ENCODE data around the gene DOK5.

Gene DOK5

DNA sequence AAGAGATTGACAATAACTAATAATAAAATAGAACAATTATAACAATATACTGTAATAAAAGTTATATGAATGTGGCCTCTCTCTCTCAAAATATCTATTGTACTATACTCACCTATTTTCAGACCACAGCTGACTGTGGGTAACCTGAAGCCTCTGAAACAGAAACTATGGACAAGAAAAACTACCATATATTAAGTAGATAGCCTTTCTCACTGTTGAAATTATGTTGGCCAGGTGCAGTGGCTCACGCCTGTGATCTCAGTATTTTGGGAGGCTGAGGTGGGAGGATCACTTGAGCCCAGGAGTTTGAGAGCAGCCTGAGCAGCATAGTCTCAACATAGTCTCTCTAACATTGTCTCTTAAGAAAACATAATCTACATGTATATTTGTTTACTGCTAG lies 89.9 kb downstream of the DOK5 start:
- no peak for FAIRE-seq

DNA sequence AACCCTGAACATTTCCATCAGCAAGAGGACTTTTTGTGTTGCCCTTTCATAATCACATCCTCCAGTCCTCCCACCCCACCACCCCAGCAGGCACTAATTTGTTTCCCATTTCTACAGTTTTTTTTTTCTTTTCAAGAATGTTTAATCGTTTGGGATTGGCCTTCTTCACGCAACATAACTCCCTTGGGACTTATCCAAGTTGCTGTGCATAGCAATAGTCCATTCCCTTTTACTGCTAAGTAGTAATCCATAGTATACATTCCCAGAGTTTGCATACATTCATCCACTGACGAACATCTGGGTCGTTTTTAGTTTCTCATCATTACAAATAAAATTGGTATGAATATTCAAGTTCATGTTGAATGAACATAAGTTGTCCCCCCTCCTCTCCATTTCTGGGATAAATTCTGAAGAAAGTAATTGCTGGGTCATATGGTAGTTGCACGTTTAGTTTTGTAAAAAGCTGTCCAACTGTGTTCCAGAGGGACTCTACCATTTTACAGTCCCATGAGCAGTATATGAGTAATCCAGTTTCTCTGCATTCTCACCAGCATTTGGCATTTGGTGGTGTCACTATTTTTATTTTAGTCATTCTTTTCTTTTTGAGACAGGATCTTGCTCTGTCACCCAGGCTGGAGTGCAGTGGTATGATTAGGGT lies 90.8 kb downstream of the DOK5 start:
- no peak for FAIRE-seq

GRCh38 chr20:54570561-54570960 lies 95.2 kb downstream of the DOK5 start:
- no peak for FAIRE-seq

DNA sequence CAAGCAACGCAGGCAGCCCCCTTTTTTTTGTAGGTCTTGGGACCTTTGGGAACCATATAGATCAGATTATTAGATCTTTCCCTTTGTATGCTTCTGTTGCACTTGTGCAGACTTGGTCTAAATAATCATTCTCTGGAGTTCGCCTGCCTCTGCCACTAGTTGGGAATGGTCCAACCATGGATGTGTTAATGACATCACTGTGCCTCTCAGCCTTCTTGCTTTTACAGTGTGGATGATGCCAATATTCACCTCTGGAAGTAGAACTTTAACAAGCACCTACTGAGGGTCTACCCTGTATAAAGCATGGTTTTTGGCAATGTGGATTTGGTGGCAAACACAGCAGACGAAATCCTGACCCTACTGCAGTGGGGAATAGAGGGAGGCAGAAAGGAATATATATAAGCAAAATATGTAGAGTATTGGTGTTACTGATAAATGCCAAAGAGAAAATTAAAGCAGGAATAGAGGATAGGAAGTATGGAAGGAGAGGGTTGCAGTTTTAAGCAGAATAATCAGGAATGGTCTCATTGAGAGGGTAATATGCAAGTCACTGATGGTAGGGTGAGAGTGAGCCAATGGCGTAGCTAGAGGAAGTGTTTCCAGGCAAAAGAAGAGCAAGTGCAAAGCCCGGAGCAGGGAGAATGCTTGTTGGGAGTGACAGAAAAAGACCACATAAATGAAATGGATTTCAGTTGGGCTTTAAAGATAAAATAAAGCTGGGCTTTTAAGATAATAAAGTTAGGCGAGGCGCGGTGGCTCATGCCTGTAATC lies 97.5 kb downstream of the DOK5 start:
- no peak for FAIRE-seq

GRCh38 chr20:54573838-54574237 lies 98.4 kb downstream of the DOK5 start:
- FAIRE-seq = no peak

GRCh38 chr20:54576518-54576917 lies 101.1 kb downstream of the DOK5 start:
- no peak for FAIRE-seq

- no peak for FAIRE-seq
Observed at GRCh38 chr20:54577637-54578036, 102.2 kb downstream of the DOK5 start.

DNA sequence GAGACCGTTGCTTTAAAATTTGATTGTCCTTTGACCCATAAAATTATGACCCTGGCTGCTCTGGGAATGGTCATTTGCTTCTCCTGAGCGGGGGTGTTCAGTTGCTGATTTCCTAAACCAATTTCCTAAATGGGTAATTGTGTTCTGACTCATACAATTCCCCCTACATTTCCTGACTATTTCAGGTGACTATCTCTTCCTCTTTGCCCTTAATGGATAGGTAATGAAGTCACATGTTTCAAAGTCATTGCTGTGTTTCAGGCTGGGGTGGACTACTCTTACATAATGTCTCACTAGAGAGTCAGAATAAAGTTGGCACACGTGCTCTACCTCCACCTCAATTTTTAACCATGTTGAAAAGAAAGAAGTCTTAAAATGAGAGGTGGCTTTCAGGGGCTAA lies 109.8 kb downstream of the DOK5 start:
- no peak for FAIRE-seq

DNA sequence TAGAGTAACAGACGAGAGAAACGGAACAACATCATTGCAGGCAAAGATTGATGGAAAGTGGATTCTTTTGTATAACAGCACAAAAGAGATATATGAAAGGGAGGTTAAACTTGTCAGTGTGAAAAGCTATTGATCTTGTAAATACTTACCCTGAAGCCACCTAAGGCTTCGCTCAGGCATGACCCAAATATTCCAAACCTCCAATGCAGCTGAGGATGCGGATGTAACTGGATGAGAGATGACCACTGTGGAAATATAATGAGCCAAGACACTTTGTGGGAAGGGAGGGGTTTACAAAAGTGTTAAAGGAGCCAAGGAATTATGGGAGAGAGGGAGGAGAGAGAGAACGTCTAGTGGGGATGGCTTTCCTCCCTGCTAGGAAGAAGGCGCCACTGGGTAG lies 112.0 kb downstream of the DOK5 start:
- FAIRE-seq = no peak

DNA sequence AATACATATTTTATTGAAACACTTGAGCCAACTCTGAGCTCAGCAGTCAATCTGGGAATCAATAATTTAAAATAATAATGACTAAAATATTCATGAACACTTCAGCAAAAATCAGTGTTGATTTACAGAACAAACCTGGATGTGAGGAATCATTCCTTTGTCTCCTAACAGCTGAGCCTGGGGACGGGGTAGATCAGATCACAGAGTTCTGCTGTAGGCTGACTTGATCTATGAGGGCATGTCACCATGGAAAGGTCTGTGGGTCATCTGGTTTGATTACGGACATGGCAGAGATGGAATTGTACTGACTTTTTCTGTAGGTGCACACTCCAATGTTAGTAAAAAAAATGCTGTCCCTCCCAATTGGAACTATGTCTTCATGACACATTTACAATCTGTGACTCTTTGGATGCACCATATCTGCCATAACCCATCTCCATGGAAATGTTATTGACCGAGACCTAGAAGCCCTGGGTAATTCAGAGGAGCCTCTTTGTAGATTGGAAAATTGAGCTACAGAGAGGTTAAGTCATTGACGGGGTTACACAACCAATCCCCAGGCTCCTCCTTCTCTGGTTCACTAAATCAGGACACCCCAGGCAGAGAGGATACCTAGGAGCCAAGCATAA lies 114.1 kb downstream of the DOK5 start:
- FAIRE-seq = no peak

GRCh38 chr20:54590856-54591255 lies 115.5 kb downstream of the DOK5 start:
- no peak for FAIRE-seq

- FAIRE-seq = no peak
Observed at GRCh38 chr20:54596651-54597050, 121.3 kb downstream of the DOK5 start.

GRCh38 chr20:54598352-54598751 lies 123.0 kb downstream of the DOK5 start:
- FAIRE-seq = no peak

GRCh38 chr20:54600634-54601033 lies 125.2 kb downstream of the DOK5 start:
- FAIRE-seq = no peak

- no peak for FAIRE-seq
Observed at GRCh38 chr20:54601831-54602515, 126.6 kb downstream of the DOK5 start.

DNA sequence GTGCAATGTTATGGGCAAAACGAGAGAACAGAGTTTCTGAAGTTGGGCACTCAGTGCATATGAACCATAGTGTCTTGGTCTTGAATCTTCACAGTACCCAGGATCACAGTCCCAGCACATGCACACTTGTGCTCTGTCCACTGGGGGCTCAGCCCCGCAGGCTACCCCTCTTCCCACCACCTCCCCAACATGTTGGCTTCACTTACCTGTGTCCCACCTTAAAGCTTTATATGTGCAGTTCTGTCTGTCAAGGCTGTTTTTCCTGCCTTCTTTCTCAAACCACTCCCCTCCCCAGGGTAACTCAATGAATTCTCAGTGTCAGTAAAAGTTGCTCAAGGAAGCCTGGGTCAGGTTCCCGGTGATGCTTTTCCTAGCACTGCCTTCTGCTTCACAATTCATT lies 129.9 kb downstream of the DOK5 start:
- no peak for FAIRE-seq

DNA sequence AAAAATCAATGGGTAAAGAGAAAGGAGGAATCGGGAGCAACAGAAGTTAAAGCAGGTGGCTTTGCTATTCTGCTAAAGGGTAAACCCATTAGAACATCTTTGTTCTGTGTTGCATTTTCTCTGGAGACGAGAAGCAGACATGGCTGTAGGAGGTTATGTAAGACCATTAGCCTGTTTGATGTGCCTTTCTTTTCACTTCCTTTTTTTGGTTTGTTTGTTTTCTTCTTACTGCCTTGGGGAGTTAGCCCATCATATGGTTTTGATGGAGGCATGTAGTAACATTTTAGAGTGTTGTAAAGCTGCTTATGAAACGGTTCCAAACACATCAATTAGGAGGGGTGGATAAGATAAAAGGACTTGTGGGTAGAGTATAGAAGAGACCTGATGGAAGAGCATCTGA lies 131.0 kb downstream of the DOK5 start:
- no peak for FAIRE-seq

DNA sequence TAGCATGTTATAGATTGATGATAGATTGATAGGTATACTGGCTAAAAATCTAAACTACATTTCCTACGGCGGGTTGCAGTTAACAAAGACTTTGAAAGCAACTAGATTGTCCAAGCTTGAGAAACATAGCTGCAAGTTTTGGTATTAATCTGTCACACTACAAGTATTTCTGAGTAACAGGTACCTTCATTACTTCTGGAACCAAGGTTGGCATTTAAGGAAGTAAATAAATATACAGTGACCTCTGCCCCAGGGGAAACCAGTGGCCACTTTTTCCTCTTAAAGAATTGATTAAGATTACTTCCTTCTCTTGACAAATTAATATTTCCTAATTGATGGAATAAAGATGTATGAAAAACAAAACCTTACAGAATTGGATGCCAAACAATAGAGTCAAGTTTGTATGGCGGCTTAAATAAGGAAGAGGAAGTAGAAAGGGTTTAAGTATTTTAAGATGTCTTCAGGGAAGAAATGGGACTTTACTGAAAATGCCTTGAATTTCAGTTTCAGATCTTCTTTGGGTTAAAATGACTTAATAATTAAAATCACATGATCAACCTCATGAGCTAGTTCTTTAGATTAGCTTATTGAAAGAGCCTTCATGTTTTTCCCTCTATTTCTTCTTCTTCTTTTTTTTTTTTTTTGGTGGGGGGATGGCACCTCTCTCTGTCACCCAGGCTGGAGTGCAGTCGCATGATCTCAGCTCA lies 132.8 kb downstream of the DOK5 start:
- no peak for FAIRE-seq

GRCh38 chr20:54608943-54609342 lies 133.6 kb downstream of the DOK5 start:
- FAIRE-seq = no peak

GRCh38 chr20:54611708-54612412 lies 136.5 kb downstream of the DOK5 start:
- FAIRE-seq = no peak

DNA sequence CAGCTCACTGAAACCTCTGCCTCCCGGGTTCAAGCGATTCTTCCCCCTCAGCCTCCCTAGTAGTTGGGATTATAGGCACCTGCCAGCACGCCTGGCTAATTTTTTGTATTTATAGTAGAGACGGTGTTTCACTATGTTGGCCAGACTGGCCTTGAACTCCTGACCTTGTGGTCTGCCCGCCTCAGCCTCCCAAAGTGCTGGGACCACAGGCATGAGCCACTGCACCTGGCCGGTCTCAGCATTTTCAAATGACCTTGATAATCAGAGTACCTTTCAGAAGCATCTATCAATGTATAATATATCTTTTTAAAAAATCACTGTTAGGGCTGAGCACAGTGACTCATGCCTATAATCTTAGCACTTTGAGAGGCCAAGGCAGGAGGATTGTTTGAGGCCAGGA lies 143.0 kb downstream of the DOK5 start:
- FAIRE-seq = no peak

- FAIRE-seq = no peak
Observed at GRCh38 chr20:54619181-54619580, 143.8 kb downstream of the DOK5 start.

Data from TTC549 (cell line).